Breast epithelium (tissue), 3 donors: ENCODE results near the gene DOK1.

Source experiments
- CTCF ChIP-seq, 3 donors: fragments of 450-650 bp; IDR thresholded peaks; one replicate each; pipeline ENCODE4 v1.5.1; 2016 to 2017; ENCODE audit warnings: antibody characterized with exemption in 3 of 3, mild to moderate bottlenecking in 3 of 3, moderate library complexity in 3 of 3
- POLR2AphosphoS5 ChIP-seq, 3 donors: sonication (generic); formaldehyde crosslinking; IDR thresholded peaks; one replicate each; pipeline ENCODE4 v1.6.1; 2017; ENCODE audit warnings: antibody characterized with exemption in 3 of 3

- TF ChIP-seq CTCF (IDR thresholded peaks at IDR 0.05) (no peak), POLR2AphosphoS5 (IDR thresholded peaks at IDR 0.05) (no peak)
Observed at GRCh38 chr2:74515271-74515980, 39.1 kb upstream of the DOK1 start.
